GM12892 (cell line): ENCODE data around the gene MRM1.

Source experiments
- POLR2A ChIP-seq: IDR thresholded peaks from 2 replicates; pipeline ENCODE4 v1.6.1; 2011; ENCODE audit warnings: low read depth, low read length, control low read depth
- POLR2AphosphoS5 ChIP-seq: IDR thresholded peaks from 2 replicates; pipeline ENCODE4 v1.6.1; 2011; ENCODE audit warnings: low read depth, low read length, control low read depth
- TAF1 ChIP-seq: IDR thresholded peaks from 2 replicates; pipeline ENCODE4 v1.6.1; 2011; ENCODE audit warnings: low read depth, mild to moderate bottlenecking, control low read depth, low read length, borderline replicate concordance

DNA sequence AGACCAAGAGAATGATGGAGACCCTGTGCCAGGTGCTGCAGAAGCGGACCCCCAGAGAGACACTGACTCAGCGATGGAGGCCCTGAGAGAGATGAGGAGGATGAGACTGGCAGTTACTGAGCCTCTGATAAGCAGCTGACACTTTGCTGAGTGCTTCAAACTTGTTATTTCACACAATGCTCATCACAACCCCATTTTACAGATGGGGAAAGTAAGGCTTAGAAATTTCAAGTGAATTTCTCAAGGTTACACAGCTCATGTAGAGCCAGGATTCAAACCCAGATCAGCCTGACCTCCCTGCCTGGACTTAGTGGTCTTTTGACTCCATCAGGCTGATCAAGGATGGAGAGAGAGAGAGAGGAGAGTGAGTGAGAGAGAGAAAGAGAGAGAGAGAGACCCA lies 27.2 kb downstream of the MRM1 start:
- TF ChIP-seq POLR2AphosphoS5 = no peak
- no peak for TF ChIP-seq POLR2A
- no peak for TF ChIP-seq TAF1
